ENCODE results near the gene SNRNP25. TPM values are rescaled to one million over a fixed set of nuclear protein-coding genes. Genes with fewer than 3 reads are reported as not detected.

Gene SNRNP25
- total RNA-seq, 1 experiment from 2014 or later: 39.0 TPM

- DNase-seq (ENCODE audit: low read depth): peak; percentile 35
Observed at GRCh38 chr16:101586-101985, 48.0 kb downstream of the SNRNP25 start.

- DNase-seq (ENCODE audit: low read depth): peak; percentile 86
Observed at GRCh38 chr16:102060-102855, 48.6 kb downstream of the SNRNP25 start.

- no peak for DNase-seq (ENCODE audit: low read depth)
Observed at GRCh38 chr16:104355-104754, 50.7 kb downstream of the SNRNP25 start.

- DNase-seq (ENCODE audit: low read depth): no peak
Observed at GRCh38 chr16:104928-105327, 51.3 kb downstream of the SNRNP25 start.

- no peak for DNase-seq (ENCODE audit: low read depth)
Observed at GRCh38 chr16:105521-105920, 51.9 kb downstream of the SNRNP25 start.

- peak; percentile 66 for DNase-seq (ENCODE audit: low read depth)
Observed at GRCh38 chr16:106623-107324, 53.1 kb downstream of the SNRNP25 start.

Other genes starting within 250 kb of the SNRNP25 start
- 7.2 and 12.7 TPM in 2 replicates for gene POLR3K, start 220 bp upstream of the SNRNP25 start, total RNA-seq (2014; rRNA removed; shearing (Covaris generic))
- gene RHBDF1, start 18.8 kb downstream of the SNRNP25 start, total RNA-seq (2014; rRNA removed; shearing (Covaris generic)): 14.6 and 19.9 TPM in 2 replicates
- 80.5 and 88.8 TPM in 2 replicates for gene MPG, start 24.4 kb downstream of the SNRNP25 start, total RNA-seq (2014; rRNA removed; shearing (Covaris generic))
- gene NPRL3, start 84.8 kb downstream of the SNRNP25 start, total RNA-seq (2014; rRNA removed; shearing (Covaris generic)): 4.6 and 6.0 TPM in 2 replicates
- not detected in 2 replicates for gene HBZ, start 98.8 kb downstream of the SNRNP25 start, total RNA-seq (2014; rRNA removed; shearing (Covaris generic))
- gene HBM, start 112.2 kb downstream of the SNRNP25 start, total RNA-seq (2014; rRNA removed; shearing (Covaris generic)): not detected in 2 replicates
- gene HBA2, start 119.0 kb downstream of the SNRNP25 start, total RNA-seq (2014; rRNA removed; shearing (Covaris generic)): not detected in 2 replicates
- gene HBA1, start 122.9 kb downstream of the SNRNP25 start, total RNA-seq (2014; rRNA removed; shearing (Covaris generic)): not detected in 2 replicates
- not detected in 2 replicates for gene HBQ1, start 126.6 kb downstream of the SNRNP25 start, total RNA-seq (2014; rRNA removed; shearing (Covaris generic))
- 16.8 and 17.2 TPM in 2 replicates for gene LUC7L, start 175.6 kb downstream of the SNRNP25 start, total RNA-seq (2014; rRNA removed; shearing (Covaris generic))
- gene FAM234A, start 181.0 kb downstream of the SNRNP25 start, total RNA-seq (2014; rRNA removed; shearing (Covaris generic)): 38.1 and 76.0 TPM in 2 replicates
- not detected in 2 replicates for gene RGS11, start 222.1 kb downstream of the SNRNP25 start, total RNA-seq (2014; rRNA removed; shearing (Covaris generic))
- gene ARHGDIG, start 226.8 kb downstream of the SNRNP25 start, total RNA-seq (2014; rRNA removed; shearing (Covaris generic)): not detected in 2 replicates
- 0.84 TPM in 1 of 2 replicates, not detected in the other for gene PDIA2, start 229.3 kb downstream of the SNRNP25 start, total RNA-seq (2014; rRNA removed; shearing (Covaris generic))